T-cell (primary cell): ENCODE data around the gene PPP4R3B. TPM values are rescaled to one million over a fixed set of nuclear protein-coding genes. Genes with fewer than 3 reads are reported as not detected.

ENCODE experiments used
- total RNA-seq, 35 experiments: library from RNA in 6 of 35; stranded (reverse) in 6 of 35; fragments of 120-200 nt in 1 of 35; gene quantifications; one replicate each; pipeline versions ENCODE4 v1.2.1 to v1.2.4 and lab custom pipeline; 2013 to 2026

PPP4R3B gene
- total RNA-seq, 5 donors from 2014 or later (not counting 1 experiment from before 2014, with no cell fraction given), result 86.4 to 93.0 (median 87.8) TPM

Other genes starting within 250 kb of the PPP4R3B start
- 10 to 100 TPM; 13.2 to 15.7 (median 14.3) TPM for gene CCDC88A, start 197.8 kb downstream of the PPP4R3B start, total RNA-seq
- gene CFAP36, start 97.9 kb downstream of the PPP4R3B start, total RNA-seq, result 10 to 100 TPM; 31.1 to 54.9 (median 40.4) TPM
- 10 to 100 TPM; 13.3 to 31.0 (median 25.7) TPM for gene PNPT1, start 76.2 kb upstream of the PPP4R3B start, total RNA-seq